GM12878 (cell line): Measurements from ENCODE around the gene DNAJC4. TPM values are rescaled to one million over a fixed set of nuclear protein-coding genes. Genes with fewer than 3 reads are reported as not detected.

Source experiments
- FOS ChIP-seq: IDR thresholded peaks from 3 replicates; pipeline ENCODE4 v1.6.1; 2011; ENCODE audit warnings: borderline replicate concordance; ENCODE audit not compliant: insufficient read length; ENCODE audit errors: extremely low read depth
- IKZF1 ChIP-seq: fragments of 450-650 bp; conservative IDR thresholded peaks from 2 replicates; pipeline ENCODE4 v1.6.1; 2017; ENCODE audit warnings: antibody characterized with exemption, mild to moderate bottlenecking
- PAX5 ChIP-seq: IDR thresholded peaks from 2 replicates; pipeline ENCODE4 v1.6.1; 2011; ENCODE audit warnings: low read depth, low read length, borderline replicate concordance
- POLR2A ChIP-seq: IDR thresholded peaks from 2 replicates; pipeline ENCODE4 v1.6.1; 2011; ENCODE audit warnings: low read depth, mild to moderate bottlenecking, low read length
- RCOR1 ChIP-seq: conservative IDR thresholded peaks from 2 replicates; pipeline ENCODE4 v1.6.1; 2012; ENCODE audit warnings: low read depth, low read length, improper control_type of control experiment
- SMAD5 ChIP-seq: IDR thresholded peaks from 2 replicates; pipeline ENCODE4 v1.6.1; 2016; ENCODE audit warnings: antibody characterized with exemption, low read depth
- TCF3 ChIP-seq: IDR thresholded peaks from 2 replicates; pipeline ENCODE4 v1.6.1; 2012; ENCODE audit warnings: low read depth, mild to moderate bottlenecking, low read length, borderline replicate concordance; ENCODE audit not compliant: insufficient read depth
- polyA plus RNA-seq, 11 experiments: library from polyadenylated mRNA; depleted of rRNA in 4 of 11; unstranded in 6 of 11; stranded (reverse) in 5 of 11; fragments of >200 nt; fragmentation: Nextera tagmentation in 4 of 11; fragmentation: Illumina TruSeq in 1 of 11; extraction: Ambion mirVana in 4 of 11; extraction: Trizol in 1 of 11; gene quantifications; 1 replicate in 1 of 11; 2 replicates in 10 of 11; pipeline versions ENCODE4 v1.2.1 to v1.2.3, GENCODE V29; 2011 to 2016; ENCODE audit warnings: inconsistent platforms in 2 of 11, missing spikeins in 2 of 11, low read depth in 1 of 11
- total RNA-seq, 4 experiments: library from RNA; depleted of rRNA in 3 of 4; stranded (reverse); fragments of >200 nt in 3 of 4; fragmentation: Illumina TruSeq in 1 of 4; extraction: Trizol in 1 of 4; gene quantifications; 2 replicates each; pipeline versions ENCODE4 v1.2.1 to v1.2.3, GENCODE V29; 2013 to 2021
- TF ChIP-seq, protein P1 (sequence below): IDR thresholded peaks from 2 replicates; pipeline ENCODE4 v1.6.1; 2012; ENCODE audit warnings: improper control_type of control experiment, low read depth, low read length; ENCODE audit not compliant: insufficient replicate concordance
- TF ChIP-seq, protein P2 (sequence below): IDR thresholded peaks from 2 replicates; pipeline ENCODE4 v1.6.1; 2011; ENCODE audit warnings: low read depth, mild to moderate bottlenecking, low read length, moderate library complexity, borderline replicate concordance; ENCODE audit errors: extremely low read depth
- TF ChIP-seq, protein P3 (sequence below): fragments of 450-650 bp; IDR thresholded peaks from 2 replicates; pipeline ENCODE4 v1.6.1; 2016; ENCODE audit warnings: mild to moderate bottlenecking

DNAJC4 gene
- total and polyA plus RNA-seq, 10 of the 15 experiments (the other 5 are each of a cell fraction or from before 2014, with no cell fraction given) = 3.7 to 64.9 (median 30.1) TPM

DNA sequence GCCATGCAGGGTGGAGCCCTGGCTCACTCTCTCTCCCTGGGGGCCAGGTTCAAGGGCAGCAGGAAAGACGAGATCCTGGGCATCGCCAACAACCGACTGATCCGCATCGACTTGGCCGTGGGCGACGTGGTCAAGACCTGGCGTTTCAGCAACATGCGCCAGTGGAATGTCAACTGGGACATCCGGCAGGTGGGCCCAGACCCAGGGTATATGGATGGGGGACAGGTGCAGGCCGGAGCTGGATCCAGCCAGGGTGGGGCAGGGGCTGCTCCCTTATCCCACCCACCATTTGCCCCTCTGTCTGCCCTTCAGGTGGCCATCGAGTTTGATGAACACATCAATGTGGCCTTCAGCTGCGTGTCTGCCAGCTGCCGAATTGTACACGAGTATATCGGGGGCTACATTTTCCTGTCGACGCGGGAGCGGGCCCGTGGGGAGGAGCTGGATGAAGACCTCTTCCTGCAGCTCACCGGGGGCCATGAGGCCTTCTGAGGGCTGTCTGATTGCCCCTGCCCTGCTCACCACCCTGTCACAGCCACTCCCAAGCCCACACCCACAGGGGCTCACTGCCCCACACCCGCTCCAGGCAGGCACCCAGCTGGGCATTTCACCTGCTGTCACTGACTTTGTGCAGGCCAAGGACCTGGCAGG is 7.2 kb upstream of the DNAJC4 start (continued):
- TF ChIP-seq, protein P1, sequence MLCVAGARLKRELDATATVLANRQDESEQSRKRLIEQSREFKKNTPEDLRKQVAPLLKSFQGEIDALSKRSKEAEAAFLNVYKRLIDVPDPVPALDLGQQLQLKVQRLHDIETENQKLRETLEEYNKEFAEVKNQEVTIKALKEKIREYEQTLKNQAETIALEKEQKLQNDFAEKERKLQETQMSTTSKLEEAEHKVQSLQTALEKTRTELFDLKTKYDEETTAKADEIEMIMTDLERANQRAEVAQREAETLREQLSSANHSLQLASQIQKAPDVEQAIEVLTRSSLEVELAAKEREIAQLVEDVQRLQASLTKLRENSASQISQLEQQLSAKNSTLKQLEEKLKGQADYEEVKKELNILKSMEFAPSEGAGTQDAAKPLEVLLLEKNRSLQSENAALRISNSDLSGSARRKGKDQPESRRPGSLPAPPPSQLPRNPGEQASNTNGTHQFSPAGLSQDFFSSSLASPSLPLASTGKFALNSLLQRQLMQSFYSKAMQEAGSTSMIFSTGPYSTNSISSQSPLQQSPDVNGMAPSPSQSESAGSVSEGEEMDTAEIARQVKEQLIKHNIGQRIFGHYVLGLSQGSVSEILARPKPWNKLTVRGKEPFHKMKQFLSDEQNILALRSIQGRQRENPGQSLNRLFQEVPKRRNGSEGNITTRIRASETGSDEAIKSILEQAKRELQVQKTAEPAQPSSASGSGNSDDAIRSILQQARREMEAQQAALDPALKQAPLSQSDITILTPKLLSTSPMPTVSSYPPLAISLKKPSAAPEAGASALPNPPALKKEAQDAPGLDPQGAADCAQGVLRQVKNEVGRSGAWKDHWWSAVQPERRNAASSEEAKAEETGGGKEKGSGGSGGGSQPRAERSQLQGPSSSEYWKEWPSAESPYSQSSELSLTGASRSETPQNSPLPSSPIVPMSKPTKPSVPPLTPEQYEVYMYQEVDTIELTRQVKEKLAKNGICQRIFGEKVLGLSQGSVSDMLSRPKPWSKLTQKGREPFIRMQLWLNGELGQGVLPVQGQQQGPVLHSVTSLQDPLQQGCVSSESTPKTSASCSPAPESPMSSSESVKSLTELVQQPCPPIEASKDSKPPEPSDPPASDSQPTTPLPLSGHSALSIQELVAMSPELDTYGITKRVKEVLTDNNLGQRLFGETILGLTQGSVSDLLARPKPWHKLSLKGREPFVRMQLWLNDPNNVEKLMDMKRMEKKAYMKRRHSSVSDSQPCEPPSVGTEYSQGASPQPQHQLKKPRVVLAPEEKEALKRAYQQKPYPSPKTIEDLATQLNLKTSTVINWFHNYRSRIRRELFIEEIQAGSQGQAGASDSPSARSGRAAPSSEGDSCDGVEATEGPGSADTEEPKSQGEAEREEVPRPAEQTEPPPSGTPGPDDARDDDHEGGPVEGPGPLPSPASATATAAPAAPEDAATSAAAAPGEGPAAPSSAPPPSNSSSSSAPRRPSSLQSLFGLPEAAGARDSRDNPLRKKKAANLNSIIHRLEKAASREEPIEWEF = no peak
- TF ChIP-seq FOS = no peak
- no peak for TF ChIP-seq IKZF1
- TF ChIP-seq, protein P2, sequence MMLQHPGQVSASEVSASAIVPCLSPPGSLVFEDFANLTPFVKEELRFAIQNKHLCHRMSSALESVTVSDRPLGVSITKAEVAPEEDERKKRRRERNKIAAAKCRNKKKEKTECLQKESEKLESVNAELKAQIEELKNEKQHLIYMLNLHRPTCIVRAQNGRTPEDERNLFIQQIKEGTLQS = no peak
- TF ChIP-seq PAX5 = no peak
- peak; percentile 53 for TF ChIP-seq POLR2A
- TF ChIP-seq SMAD5 = no peak
- 0 out of 2 replicates have a peak, but pooled peaks have one; percentile 12 for TF ChIP-seq TCF3
- no peak for TF ChIP-seq RCOR1
- TF ChIP-seq, protein P3, sequence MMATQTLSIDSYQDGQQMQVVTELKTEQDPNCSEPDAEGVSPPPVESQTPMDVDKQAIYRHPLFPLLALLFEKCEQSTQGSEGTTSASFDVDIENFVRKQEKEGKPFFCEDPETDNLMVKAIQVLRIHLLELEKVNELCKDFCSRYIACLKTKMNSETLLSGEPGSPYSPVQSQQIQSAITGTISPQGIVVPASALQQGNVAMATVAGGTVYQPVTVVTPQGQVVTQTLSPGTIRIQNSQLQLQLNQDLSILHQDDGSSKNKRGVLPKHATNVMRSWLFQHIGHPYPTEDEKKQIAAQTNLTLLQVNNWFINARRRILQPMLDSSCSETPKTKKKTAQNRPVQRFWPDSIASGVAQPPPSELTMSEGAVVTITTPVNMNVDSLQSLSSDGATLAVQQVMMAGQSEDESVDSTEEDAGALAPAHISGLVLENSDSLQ = no peak
